Activated T-cell treated with anti-CD3 and anti-CD28 coated beads for 24 hours (primary cell): ENCODE measurements around the gene ZNF276.
A peak's percentile ranks its signal among the peaks of the same experiment; 100 is the strongest.
"Not testable (repeated sequence)": the region's sequence is repeated elsewhere in the genome, so short reads cannot be mapped to it uniquely, and the experiment has no call there.

Source experiments
- DNase-seq: peaks from one replicate; pipeline ENCODE4 v3.0.0-alpha.2; 2020; ENCODE audit warnings: low read depth

Gene ZNF276, protein sequence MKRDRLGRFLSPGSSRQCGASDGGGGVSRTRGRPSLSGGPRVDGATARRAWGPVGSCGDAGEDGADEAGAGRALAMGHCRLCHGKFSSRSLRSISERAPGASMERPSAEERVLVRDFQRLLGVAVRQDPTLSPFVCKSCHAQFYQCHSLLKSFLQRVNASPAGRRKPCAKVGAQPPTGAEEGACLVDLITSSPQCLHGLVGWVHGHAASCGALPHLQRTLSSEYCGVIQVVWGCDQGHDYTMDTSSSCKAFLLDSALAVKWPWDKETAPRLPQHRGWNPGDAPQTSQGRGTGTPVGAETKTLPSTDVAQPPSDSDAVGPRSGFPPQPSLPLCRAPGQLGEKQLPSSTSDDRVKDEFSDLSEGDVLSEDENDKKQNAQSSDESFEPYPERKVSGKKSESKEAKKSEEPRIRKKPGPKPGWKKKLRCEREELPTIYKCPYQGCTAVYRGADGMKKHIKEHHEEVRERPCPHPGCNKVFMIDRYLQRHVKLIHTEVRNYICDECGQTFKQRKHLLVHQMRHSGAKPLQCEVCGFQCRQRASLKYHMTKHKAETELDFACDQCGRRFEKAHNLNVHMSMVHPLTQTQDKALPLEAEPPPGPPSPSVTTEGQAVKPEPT

DNA sequence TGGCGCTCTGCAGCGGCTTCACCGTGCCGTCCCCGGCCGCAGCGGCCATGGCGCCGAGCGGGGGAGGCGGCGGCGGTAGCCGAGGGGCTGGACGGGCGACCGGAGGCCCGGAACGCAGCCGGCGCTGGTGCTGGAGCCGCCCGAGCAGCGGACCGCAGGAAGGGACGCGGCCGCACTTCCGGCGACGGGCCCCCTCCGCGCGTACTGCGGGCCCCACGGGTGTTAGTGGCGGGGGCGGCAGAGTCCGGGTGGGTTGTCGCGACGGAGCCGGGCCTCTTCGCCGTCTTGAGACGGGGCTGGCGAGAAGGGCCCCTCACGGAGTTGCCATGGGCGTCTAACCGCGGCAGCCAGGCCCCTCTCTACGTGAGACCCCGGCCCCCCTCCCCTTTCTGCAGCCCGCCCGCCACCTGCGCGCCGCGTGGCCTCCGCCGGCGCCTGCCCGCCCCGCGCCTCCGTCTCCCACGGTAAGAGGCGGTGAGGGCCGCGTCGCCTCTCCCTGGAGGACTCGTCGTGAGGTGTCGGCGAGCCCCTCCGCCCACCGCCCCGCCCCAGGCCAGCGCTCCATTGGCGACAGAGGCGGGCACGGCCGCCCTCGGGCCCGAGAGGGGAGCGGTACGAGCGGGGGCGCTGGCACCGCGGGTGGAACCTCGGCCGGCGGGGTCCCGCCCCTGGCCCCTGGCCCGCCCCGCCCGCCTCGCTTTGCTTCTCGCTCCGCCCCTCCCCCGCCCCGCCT is at the start of gene ZNF276, which contains the start of gene VPS9D1:
Gene ZNF276, plus strand, starts transcription at position 725 of the 733 bp plus-strand sequence. CDS start 104 bp downstream, outside the sequence.
Gene VPS9D1, minus strand, starts transcription at position 86 of the 733 bp plus-strand sequence. Its CDS starts 37 bp downstream, at position 49.
- peak; percentile 82 for DNase-seq

DNA sequence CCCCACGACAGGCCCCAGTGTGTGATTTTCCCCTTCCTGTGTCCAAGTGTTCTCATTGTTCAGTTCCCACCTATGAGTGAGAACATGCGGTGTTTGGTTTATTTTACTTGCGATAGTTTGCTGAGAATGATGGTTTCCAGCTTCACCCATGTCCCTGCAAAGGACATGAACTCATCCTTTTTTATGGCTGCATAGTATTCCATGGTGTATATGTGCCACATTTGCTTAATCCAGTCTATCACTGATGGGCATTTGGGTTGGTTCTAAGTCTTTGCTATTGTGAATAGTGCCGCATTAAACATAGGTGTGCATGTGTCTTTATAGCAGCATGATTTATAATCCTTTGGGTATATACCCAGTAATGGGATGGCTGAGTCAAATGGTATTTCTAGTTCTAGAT is 49.8 kb upstream of the ZNF276 start:
- DNase-seq, result not testable (repeated sequence)

DNA sequence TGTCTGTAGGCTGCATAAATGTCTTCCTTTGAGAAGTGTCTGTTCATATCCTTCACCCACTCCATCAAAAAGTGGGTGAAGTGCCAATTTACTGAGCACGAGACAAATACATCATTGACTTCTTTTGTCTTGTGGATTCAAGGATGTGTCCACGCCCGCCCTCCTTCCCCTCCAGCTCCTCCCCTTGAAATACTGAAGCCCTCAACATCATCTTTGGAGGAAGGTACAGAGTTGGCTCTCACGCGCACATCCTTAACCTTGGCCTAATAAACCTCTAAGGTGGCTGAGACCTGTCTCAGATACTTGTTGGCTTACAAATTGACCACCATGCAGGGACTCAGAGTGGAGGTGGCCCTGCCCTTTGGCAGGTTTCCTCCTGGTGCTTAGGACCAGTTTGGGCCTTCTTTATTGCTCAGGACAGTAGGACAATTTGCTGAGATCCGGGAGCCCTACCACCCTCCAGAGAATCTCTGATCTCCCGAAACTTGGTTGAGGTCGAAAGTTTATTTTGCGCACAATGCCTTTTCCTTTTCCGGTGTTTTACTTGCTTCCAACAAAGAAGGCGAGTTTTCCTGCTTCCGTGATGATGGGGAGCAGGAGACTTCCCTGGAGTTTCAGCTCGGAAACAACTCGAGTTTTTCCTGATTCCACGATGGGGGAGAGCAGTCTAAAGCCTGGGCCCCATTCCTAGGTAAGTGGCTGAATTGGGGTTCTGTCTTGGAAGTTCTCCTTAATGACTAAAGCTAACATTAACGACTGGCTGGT is 49.0 kb upstream of the ZNF276 start:
- no peak for DNase-seq

DNA sequence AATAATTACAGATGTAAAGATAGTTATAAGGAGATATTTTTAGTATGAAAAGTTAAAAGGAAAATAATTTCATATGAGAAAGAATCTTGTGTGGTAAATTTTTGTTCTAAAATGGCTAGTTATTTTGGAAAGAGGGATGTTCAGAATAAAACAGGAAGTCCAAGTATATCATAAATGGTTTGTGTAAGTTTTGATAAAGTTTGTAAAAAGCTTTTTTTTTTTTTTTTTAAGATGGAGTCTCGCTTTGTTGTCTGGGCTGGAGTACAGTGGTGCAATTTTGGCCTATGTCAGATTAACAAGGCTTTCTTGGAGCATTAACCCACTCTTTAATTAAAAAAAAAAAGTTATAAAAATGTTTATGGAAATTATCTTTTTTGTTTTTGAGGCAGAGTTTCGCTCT is 43.1 kb upstream of the ZNF276 start:
- DNase-seq, result no peak

DNA sequence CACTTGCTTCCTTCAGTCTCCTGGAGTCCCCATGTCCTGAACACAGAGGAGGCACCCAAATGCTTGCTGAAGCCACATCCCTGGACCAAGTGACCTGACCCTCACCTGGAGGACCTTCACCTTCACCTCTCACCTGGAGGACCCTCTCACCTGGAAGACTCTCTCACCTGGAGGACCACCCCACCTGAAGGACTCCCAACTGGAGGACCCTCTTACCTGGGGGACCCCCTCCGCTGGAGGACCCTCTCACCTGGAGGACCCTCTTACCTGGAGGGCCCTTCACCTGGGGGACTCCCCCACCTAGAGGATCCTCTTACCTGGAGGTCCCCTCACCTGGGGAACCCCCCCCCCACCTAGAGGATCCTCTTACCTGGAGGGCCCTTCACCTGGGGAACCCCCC is 35.4 kb upstream of the ZNF276 start:
- DNase-seq, result no peak

DNA sequence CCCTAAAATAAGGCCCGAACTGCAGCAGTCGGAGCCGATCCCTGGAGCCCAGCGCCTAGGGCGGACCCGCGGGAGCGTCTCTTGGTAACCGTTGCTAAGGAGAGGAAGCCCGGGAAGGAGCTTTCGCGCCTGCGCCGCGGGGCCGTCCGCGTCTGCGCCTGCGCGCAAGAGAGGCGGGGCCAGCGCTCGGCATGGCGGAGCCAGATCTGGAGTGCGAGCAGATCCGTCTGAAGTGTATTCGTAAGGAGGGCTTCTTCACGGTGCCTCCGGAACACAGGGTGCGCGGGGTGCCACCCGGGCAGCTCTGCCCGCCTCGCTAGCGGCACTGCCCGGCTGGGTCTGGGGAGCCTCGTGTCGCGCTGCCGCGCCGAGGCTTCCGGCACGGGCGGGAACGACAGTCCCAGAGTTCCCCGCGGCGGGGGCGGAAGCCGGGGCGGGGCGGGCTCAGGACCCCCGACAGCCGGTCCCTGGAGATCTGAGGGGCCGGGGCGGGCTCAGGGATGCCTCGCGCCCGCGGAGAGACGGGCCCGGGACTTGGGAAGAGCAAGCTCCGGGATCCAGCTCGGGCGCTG is 34.7 kb upstream of the ZNF276 start, which contains the start of gene CDK10:
Gene CDK10, plus strand, starts transcription at position 170 of the 572 bp plus-strand sequence. Its CDS starts 22 bp downstream, at position 192.
- DNase-seq, result peak; percentile 92

DNA sequence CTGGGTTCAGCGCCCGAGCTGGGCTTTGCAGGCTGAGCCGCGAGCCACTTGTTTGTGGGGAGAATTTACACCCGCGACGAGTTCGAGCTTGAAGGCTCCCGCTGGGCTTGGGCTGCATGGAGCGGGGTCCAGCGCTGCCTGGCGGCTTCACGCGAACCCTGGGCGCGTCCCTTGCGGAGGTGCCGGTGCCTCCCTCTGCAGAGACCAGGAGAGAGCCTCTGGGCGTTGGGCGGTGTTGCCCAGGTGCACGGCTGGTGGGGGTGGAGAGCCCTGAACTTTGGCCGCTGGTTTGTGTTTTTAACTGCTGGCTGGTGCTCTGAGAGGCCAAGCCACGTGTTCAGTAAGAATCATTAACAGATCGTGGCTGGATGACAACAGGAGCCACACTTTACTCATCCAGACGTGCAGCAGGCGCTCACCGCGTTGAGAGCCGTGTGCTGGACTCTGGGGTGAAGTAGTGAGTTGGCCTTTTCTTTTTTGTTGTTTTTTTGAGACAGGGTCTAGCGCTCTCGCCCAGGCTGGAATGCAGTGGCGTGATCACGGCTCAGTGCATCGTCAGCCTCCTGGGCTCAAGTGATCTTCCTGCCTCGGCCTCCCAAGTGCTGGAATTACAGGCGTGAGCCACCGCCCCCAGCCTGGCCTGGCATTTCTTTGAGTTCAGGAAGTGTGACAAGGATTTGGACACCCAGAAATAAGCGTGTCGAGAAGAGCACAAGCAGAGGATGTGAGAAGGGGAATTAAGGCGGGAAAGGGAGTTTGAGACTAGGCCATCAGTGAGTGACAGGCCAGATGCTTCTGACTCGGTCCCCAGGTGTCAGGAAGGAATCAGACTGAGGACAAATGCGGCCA is 34.0 kb upstream of the ZNF276 start:
- no peak for DNase-seq

DNA sequence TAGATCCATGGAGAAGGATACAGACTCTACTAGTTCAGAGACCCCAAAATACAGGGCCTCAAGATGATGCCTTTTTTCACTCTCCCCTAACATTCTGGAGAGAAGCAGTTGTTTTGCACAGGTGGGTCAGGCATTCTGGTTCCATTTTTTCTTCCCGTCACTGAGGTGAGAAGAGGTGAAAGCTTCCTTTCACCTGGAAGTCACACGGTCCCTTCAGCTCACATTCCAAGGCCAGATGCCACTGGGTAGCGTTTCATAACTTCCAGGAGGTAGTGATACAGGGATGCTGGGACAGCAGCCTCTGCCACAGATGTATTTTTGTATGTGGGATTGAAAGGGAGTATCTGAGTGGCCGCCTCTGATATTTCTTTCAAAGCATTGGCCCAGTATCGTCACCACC is 32.9 kb upstream of the ZNF276 start:
- no peak for DNase-seq

DNA sequence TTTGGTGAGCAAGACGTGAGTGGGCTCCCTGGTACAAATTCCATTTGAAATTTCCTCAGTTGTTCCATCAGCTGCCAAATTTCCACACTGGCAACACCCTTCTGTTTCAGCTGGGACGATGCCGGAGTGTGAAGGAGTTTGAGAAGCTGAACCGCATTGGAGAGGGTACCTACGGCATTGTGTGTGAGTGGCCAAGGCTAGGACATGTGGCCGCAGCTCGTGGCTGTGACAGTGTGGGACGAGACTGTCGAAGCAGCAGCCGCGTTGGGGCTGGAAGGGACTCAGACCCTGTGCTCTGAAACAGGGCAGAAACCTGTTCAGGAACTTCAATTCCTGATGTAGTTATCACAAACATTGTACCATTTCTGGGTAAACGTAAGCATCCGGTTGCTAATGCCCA is 32.2 kb upstream of the ZNF276 start:
- DNase-seq, result no peak

DNA sequence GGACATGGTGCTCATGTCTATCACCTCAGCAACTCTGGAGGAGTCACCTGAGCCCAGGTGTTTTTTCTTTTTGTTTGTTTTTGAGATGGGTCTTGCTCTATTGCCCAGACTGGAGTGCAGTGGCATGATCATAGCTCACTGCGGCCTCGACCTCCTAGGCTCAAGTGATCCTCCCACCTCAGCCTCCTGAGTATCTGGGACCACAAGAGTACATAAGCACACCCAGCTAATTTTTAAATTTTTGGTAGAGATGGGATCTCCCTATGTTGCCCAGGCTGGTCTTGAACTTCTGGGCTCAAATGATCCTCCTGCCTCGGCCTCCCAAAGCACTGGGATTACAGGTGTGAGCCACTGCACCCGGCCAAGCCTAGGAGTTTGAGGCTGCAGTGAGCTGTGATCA is 31.7 kb upstream of the ZNF276 start:
- DNase-seq, result not testable (repeated sequence)

DNA sequence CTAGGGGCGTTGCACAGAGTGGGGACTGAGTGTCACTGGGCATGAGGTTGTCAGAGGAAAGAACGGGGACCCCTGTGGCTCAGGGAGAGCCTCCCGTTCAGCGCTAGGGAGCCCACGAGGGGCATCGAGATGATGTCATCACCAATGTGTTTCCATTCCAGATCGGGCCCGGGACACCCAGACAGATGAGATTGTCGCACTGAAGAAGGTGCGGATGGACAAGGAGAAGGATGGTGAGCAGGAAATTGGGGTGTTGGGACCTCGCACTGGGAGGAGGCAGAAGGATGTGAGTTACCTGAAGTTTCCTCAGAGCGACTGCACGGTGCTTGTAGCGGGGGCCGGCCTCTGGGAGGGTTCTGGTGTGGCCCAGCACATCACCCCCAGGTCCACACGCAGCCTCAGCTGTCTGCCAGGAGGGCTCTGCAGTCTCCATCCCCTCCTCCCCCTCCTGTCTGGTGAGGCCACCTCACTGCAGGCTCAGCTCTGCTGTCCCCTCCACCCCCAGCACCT is 30.9 kb upstream of the ZNF276 start:
- DNase-seq, result no peak

DNA sequence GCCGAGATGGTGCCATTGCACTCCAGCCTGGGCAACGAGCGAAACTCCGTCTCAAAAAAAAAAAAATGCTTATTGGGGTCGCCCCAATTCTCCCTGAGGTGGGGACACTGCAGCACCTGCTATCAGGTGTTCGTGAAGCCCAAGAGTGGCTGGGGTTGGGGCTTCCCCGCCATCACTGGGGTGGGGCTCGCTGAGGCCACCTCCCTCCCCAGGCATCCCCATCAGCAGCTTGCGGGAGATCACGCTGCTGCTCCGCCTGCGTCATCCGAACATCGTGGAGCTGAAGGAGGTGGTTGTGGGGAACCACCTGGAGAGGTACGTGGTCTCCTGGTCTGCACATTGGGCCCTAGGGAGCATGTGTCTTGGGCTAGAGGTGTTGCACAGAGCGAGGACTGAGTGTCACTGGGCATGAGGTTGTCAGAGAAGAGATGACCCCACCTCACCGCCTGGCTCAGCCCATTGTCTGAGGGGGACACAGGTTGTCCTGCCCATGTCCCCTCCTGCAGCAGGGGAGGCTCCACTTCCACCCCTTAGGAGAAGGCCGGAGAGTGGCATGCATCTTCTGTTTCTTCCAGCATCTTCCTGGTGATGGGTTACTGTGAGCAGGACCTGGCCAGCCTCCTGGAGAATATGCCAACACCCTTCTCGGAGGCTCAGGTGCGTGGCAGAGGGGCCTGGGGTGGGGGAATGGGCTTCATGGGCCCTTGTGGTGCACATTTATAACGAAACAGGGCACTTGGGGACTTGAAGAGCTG is 29.9 kb upstream of the ZNF276 start:
- no peak for DNase-seq

DNA sequence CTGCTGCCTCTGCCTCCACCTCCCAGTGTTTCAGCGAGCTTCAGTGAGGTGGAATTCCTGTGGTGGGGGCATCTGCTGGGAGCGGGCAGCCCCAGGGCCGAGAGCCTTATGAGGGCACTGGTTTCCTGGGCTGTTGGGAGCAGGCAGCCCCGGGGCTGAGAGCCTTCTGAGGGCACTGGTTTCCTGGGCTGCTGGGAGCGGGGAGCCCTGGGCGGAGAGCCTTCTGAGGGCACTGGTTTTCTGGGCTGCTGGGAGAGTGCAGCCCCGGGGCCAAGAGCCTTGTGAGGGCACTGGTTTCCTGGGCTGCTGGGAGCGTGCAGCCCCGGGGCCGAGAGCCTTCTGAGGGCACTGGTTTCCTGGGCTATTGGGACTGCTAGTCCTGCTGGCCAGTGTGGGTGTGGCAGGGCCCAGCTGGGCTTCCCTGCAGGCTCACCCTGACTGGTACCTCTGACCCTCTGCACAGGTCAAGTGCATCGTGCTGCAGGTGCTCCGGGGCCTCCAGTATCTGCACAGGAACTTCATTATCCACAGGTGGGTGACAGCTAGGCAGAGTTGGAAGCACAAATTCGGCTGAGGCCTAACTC is 29.3 kb upstream of the ZNF276 start:
- no peak for DNase-seq

DNA sequence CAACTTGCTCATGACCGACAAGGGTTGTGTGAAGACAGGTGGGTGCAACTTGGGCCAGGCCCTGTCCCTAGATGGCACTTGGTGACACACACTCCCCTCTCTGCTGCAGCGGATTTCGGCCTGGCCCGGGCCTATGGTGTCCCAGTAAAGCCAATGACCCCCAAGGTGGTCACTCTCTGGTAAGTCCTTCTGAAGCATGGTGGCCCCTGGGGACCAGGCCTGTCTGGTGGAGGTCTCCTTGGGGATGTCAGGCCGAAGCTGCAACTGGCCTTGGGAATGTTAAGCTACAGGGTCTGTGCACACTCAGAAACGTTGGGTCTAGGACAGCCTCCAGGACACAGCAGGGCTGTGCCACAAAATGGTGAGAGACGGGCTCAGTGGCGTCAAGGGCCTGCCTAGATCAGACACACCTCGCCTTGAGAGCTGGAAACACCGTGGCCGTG is 28.0 kb upstream of the ZNF276 start:
- no peak for DNase-seq

DNA sequence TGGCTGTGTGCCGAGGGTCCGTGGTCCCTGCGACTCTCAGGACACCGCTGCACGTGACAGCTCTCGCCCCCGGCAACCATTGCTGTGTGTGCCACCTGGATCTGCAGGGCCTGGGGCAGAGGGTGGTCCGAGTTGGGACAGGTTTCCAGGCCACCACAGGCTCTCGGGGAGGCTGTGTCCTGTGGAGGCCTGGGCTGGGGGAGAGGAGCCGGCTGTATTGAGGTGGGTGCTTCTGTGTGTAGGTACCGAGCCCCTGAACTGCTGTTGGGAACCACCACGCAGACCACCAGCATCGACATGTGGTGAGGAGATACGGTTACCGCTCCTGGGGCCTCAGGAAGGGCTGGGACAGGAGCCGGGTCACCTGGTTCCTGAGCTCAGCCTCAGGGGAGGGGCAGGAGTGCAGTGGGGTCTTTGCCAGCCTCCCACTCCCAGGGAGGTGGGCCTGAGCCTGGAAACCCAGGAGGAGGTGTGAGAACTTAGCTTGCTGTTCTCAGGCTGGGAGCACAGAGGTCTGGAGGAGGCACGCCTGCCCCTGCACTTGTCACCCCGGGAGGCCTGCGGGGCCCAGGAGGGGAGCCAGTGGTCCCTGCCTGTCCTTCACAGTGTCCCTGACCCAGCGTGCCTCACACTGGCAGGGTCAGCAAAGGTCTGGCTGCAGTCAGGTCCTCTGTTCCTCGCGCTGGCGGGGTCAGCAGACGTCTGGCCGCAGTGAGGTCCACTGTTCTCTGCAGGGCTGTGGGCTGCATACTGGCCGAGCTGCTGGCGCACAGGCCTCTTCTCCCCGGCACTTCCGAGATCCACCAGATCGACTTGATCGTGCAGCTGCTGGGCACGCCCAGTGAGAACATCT is 27.2 kb upstream of the ZNF276 start:
- no peak for DNase-seq

DNA sequence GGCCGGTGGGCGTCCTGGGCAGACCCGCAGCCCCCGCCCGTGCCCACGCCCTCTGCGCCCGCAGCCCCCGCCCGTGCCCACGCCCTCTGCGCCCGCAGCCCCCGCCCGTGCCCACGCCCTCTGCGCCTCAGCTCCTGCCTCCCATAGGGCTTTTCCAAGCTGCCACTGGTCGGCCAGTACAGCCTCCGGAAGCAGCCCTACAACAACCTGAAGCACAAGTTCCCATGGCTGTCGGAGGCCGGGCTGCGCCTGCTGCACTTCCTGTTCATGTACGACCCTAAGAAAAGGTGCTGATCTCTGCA is 26.6 kb upstream of the ZNF276 start:
- not testable (repeated sequence) for DNase-seq

DNA sequence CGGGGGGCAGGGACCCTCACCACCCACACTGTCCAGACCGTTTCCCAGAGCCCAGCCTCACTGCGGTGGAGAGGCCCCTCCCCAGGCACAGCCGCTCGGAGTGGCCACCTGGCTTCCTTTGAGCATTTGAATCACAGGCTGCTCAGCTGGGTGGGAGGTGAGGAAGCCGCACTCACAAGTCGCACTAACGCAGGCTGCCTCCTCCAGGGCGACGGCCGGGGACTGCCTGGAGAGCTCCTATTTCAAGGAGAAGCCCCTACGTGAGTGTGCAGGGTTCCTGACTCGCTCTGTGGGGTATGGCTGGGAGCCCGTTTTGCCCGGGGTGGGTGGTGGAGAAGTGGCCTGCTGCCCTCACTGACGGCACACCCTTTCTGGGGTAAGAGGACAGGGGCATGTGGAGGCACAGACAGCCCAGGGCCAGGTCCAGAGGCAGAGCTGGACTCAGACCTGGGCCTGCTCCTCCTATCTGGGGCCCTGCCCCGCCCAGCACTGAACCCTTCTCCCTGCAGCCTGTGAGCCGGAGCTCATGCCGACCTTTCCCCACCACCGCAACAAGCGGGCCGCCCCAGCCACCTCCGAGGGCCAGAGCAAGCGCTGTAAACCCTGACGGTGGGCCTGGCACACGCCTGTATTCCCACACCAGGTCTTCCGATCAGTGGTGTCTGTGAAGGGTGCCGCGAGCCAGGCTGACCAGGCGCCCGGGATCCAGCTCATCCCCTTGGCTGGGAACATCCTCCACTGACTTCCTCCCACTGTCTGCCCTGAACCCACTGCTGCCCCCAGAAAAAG is 26.1 kb upstream of the ZNF276 start:
- no peak for DNase-seq
